ENCODE results near the gene MAN2A2.
A peak's percentile ranks its signal among the peaks of the same experiment; 100 is the strongest.

Gene MAN2A2

GRCh38 chr15:90947577-90948357 lies 44.7 kb downstream of the MAN2A2 start:
- no peak for DNase-seq

GRCh38 chr15:90948506-90948905 lies 45.4 kb downstream of the MAN2A2 start:
- no peak for DNase-seq

GRCh38 chr15:90949979-90950675 lies 47.0 kb downstream of the MAN2A2 start:
- no peak for DNase-seq

- no peak for DNase-seq
Measured at GRCh38 chr15:90950676-90951075, 47.6 kb downstream of the MAN2A2 start.

GRCh38 chr15:90952901-90953677 lies 50.0 kb downstream of the MAN2A2 start:
- DNase-seq = no peak

GRCh38 chr15:90953947-90954711 lies 51.0 kb downstream of the MAN2A2 start:
- DNase-seq = no peak

- peak; percentile 95 for DNase-seq
Measured at GRCh38 chr15:90954712-90955623, 51.9 kb downstream of the MAN2A2 start, which contains the start of gene RCCD1. RCCD1 (plus strand) TSS chr15:90954884; CDS start chr15:90956735, 1,851 bp downstream.

- DNase-seq = no peak
Measured at GRCh38 chr15:90955624-90956273, 52.6 kb downstream of the MAN2A2 start.

GRCh38 chr15:90956274-90957030 lies 53.4 kb downstream of the MAN2A2 start:
- peak; percentile 66 for DNase-seq

- DNase-seq = peak; percentile 27
Measured at GRCh38 chr15:90957031-90957790, 54.1 kb downstream of the MAN2A2 start.

- DNase-seq = no peak
Measured at GRCh38 chr15:90957791-90958190, 54.7 kb downstream of the MAN2A2 start.

GRCh38 chr15:90959028-90959595 lies 56.0 kb downstream of the MAN2A2 start:
- DNase-seq = no peak

GRCh38 chr15:90959894-90960293 lies 56.8 kb downstream of the MAN2A2 start:
- DNase-seq = no peak

GRCh38 chr15:90960298-90961091 lies 57.4 kb downstream of the MAN2A2 start:
- DNase-seq = no peak

- no peak for DNase-seq
Measured at GRCh38 chr15:90962021-90962420, 58.9 kb downstream of the MAN2A2 start.

- no peak for DNase-seq
Measured at GRCh38 chr15:90966262-90966661, 63.2 kb downstream of the MAN2A2 start.

GRCh38 chr15:90967206-90967605 lies 64.1 kb downstream of the MAN2A2 start:
- DNase-seq = no peak

- DNase-seq = no peak
Measured at GRCh38 chr15:90968434-90968833, 65.3 kb downstream of the MAN2A2 start.
